GM12878 (cell line): ENCODE results near the gene XRCC4. TPM values are rescaled to one million over a fixed set of nuclear protein-coding genes. Genes with fewer than 3 reads are reported as not detected.

Experiments used
- ATAC-seq: fragments of 200-7000 bp; cut with Tn5 transposase; 3 replicates; pipeline ENCODE4 v1.9.1; 2020; ENCODE audit warnings: mild to moderate bottlenecking, moderate library complexity
- BruUV-seq: library from RNA; stranded (reverse); fragments of 400-500 nt; replicated peaks from 2 replicates; lab custom pipeline; 2021; lab: Mats Ljungman, UMichigan
- CTCF ChIA-PET: fragments of 300-600 bp; sonication (Branson Sonifier 250); formaldehyde crosslinking; extraction: SDS; loops from one replicate; lab custom pipeline; 2021; ENCODE audit warnings: inconsistent platforms; lab: Yijun Ruan, JAX
- POLR2A ChIA-PET: fragments of 350-600 bp; formaldehyde crosslinking; extraction: SDS; loops from one replicate; lab custom pipeline; 2021; ENCODE audit warnings: inconsistent platforms; lab: Charles Lee
- RAD21 ChIA-PET: fragments of 300-600 bp; sonication (Branson Sonifier 250); formaldehyde crosslinking; loops from one replicate; lab custom pipeline; 2023; ENCODE audit warnings: antibody characterized with exemption; ENCODE audit not compliant: unreplicated experiment; lab: Charles Lee
- SMC1A ChIA-PET: fragments of 300-600 bp; sonication (Branson Sonifier 250); formaldehyde crosslinking; loops from one replicate; lab custom pipeline; 2023; ENCODE audit not compliant: unreplicated experiment, uncharacterized antibody; lab: Charles Lee
- DNase-seq: peaks from one replicate; pipeline ENCODE4 v3.0.0-alpha.2; 2011; ENCODE audit warnings: low read depth, low spot score
- FAIRE-seq: peaks from 3 replicates; lab custom pipeline; 2011; peaks lifted over from hg19 to GRCh38; lab: Jason Lieb, UNC
- H2AFZ ChIP-seq: 2 replicates; pipeline ENCODE4 v1.6.0; 2011; ENCODE audit warnings: low read depth, low read length, control low read depth; ENCODE audit not compliant: control insufficient read depth
- H3K27ac ChIP-seq: 2 replicates; pipeline ENCODE4 v1.5.1; 2011; ENCODE audit warnings: control low read depth; ENCODE audit not compliant: control insufficient read depth, insufficient read depth
- H3K27me3 ChIP-seq, 2 experiments: replicated peaks in 1 of 2; 2 replicates each; pipeline versions ENCODE4 v1.6.0 to v1.6.1; 2011; ENCODE audit warnings: low read length in 1 of 2; ENCODE audit not compliant: control insufficient read depth in 2 of 2, insufficient read depth in 2 of 2
- H3K36me3 ChIP-seq, 2 experiments: 2 replicates each; pipeline ENCODE4 v1.5.1; 2011; ENCODE audit warnings: low read length in 1 of 2; ENCODE audit not compliant: control insufficient read depth in 2 of 2, insufficient read depth in 2 of 2
- H3K4me1 ChIP-seq: 2 replicates; pipeline ENCODE4 v1.6.1; 2011; ENCODE audit warnings: mild to moderate bottlenecking, low read length, moderate library complexity, mixed read lengths; ENCODE audit not compliant: control insufficient read depth, insufficient read depth
- H3K4me2 ChIP-seq: 2 replicates; pipeline ENCODE4 v1.6.0; 2011; ENCODE audit warnings: control low read depth; ENCODE audit not compliant: control insufficient read depth, insufficient read depth
- H3K4me3 ChIP-seq: fragments of 200-600 bp; sonication (generic); 2 replicates; pipeline ENCODE4 v1.5.1; 2016
- H3K79me2 ChIP-seq: 2 replicates; pipeline ENCODE4 v1.6.0; 2011; ENCODE audit warnings: low read length; ENCODE audit not compliant: control insufficient read depth, insufficient read depth
- H3K9ac ChIP-seq: 2 replicates; pipeline ENCODE4 v1.8.0; 2011; ENCODE audit warnings: low read length, control low read depth, mixed read lengths; ENCODE audit not compliant: control insufficient read depth, insufficient read depth
- H3K9me3 ChIP-seq: replicated peaks from 3 replicates; pipeline ENCODE4 v1.5.1; 2011; ENCODE audit warnings: mild to moderate bottlenecking, low read length; ENCODE audit not compliant: control insufficient read depth, insufficient read depth
- H4K20me1 ChIP-seq: 2 replicates; pipeline ENCODE4 v1.6.0; 2011; ENCODE audit not compliant: control insufficient read depth, insufficient read depth
- BACH1 ChIP-seq: fragments of 450-650 bp; IDR thresholded peaks from 2 replicates; pipeline ENCODE4 v1.6.1; 2017; ENCODE audit warnings: mild to moderate bottlenecking, borderline replicate concordance
- E2F4 ChIP-seq: IDR thresholded peaks from 2 replicates; pipeline ENCODE4 v1.6.1; 2012; ENCODE audit warnings: low read depth, low read length, improper control_type of control experiment
- FOS ChIP-seq: IDR thresholded peaks from 3 replicates; pipeline ENCODE4 v1.6.1; 2011; ENCODE audit warnings: borderline replicate concordance; ENCODE audit not compliant: insufficient read length; ENCODE audit errors: extremely low read depth
- IRF4 ChIP-seq: IDR thresholded peaks from 2 replicates; pipeline ENCODE4 v1.6.1; 2011; ENCODE audit warnings: low read depth, low read length
- MXI1 ChIP-seq: fragments of 150-350 bp; IDR thresholded peaks from 2 replicates; pipeline ENCODE4 v1.6.1; 2011; ENCODE audit warnings: low read depth, mild to moderate bottlenecking, inconsistent platforms, low read length, improper control_type of control experiment
- NR2F1 ChIP-seq: fragments of 450-650 bp; conservative IDR thresholded peaks from 2 replicates; pipeline ENCODE4 v1.6.1; 2017; ENCODE audit warnings: mild to moderate bottlenecking
- PAX5 ChIP-seq: IDR thresholded peaks from 2 replicates; pipeline ENCODE4 v1.6.1; 2011; ENCODE audit warnings: low read depth, low read length, borderline replicate concordance
- RELA ChIP-seq: fragments of 450-650 bp; IDR thresholded peaks from 2 replicates; pipeline ENCODE4 v1.8.0; 2014; ENCODE audit warnings: borderline replicate concordance; ENCODE audit not compliant: partially characterized antibody
- SUZ12 ChIP-seq: fragments of 200-600 bp; sonication (generic); IDR thresholded peaks from one replicate; pipeline ENCODE4 v1.6.1; 2018; ENCODE audit warnings: antibody characterized with exemption, mild to moderate bottlenecking; ENCODE audit not compliant: unreplicated experiment
- YY1 ChIP-seq: IDR thresholded peaks from 2 replicates; pipeline ENCODE4 v1.6.1; 2011; ENCODE audit warnings: low read depth, mild to moderate bottlenecking, low read length
- ZNF217 ChIP-seq: fragments of 450-650 bp; IDR thresholded peaks from 2 replicates; pipeline ENCODE4 v1.6.1; 2017; ENCODE audit warnings: antibody characterized with exemption, mild to moderate bottlenecking
- ZNF687 ChIP-seq: fragments of 450-650 bp; IDR thresholded peaks from 2 replicates; pipeline ENCODE4 v1.6.1; 2017; ENCODE audit warnings: mild to moderate bottlenecking, moderate library complexity
- WGBS: methylation state at CpG from one replicate; pipeline ENCODE4 v1.1.6; 2016; ENCODE audit warnings: low lambda C conversion rate; ENCODE audit not compliant: insufficient replicate concordance, insufficient coverage; ENCODE audit errors: missing lambda C conversion rate; 5-methylcytosine and 5-hydroxymethylcytosine counted together
- in situ Hi-C: fragments of 300-500 bp; cut with MboI; formaldehyde crosslinking; loops from 9 replicates; pipeline ENCODE4 v1.14.3; 2018; ENCODE audit warnings: mixed read lengths
- intact Hi-C: fragments of 100-400 bp; cut with micrococcal nuclease; formaldehyde crosslinking; loops from one replicate; pipeline ENCODE4 v1.14.2; 2022; ENCODE audit not compliant: unreplicated experiment
- polyA plus RNA-seq, 11 experiments: library from polyadenylated mRNA; depleted of rRNA in 4 of 11; unstranded in 6 of 11; stranded (reverse) in 5 of 11; fragments of >200 nt; fragmentation: Nextera tagmentation in 4 of 11; fragmentation: Illumina TruSeq in 1 of 11; extraction: Ambion mirVana in 4 of 11; extraction: Trizol in 1 of 11; gene quantifications; 1 replicate in 1 of 11; 2 replicates in 10 of 11; pipeline versions ENCODE4 v1.2.1 to v1.2.3, GENCODE V29; 2011 to 2016; ENCODE audit warnings: inconsistent platforms in 2 of 11, missing spikeins in 2 of 11, low read depth in 1 of 11
- total RNA-seq, 4 experiments: library from RNA; depleted of rRNA in 3 of 4; stranded (reverse); fragments of >200 nt in 3 of 4; fragmentation: Illumina TruSeq in 1 of 4; extraction: Trizol in 1 of 4; gene quantifications; 2 replicates each; pipeline versions ENCODE4 v1.2.1 to v1.2.3, GENCODE V29; 2013 to 2021

Gene XRCC4
- total and polyA plus RNA-seq, 10 of the 15 experiments (the other 5 are each of a cell fraction or from before 2014, with no cell fraction given): 12.1 to 53.6 (median 25.8) TPM

GRCh38 chr5:83034528-83035207, 42.7 kb upstream of the XRCC4 start:
- no peak overlapping the region for H3K9ac ChIP-seq
- ChIA-PET RAD21 (no interaction called here), CTCF (interaction anchor here (1.1 to 1.3 kb wide), 3 partner anchors 22 to 133 kb away, joined by 3 to 5 read pairs (median 3); no protein-coding TSS in a partner anchor), SMC1A (interaction anchor here (1.1 kb wide), 1 partner anchor 11 kb away, joined by 4 read pairs; no protein-coding TSS in a partner anchor)
- FAIRE-seq: no peak
- no peak overlapping the region for H3K4me2 ChIP-seq
- no peaks in the 10 kb centered on the region for H3K36me3 ChIP-seq
- no peaks in the 10 kb centered on the region for H3K9me3 ChIP-seq
- no peak for ATAC-seq
- no peaks in the 10 kb centered on the region for H3K4me1 ChIP-seq
- H4K20me1 ChIP-seq: no peaks in the 10 kb centered on the region
- no peaks in the 10 kb centered on the region for H3K27me3 ChIP-seq
- in situ Hi-C loops: no loop called here
- no peak overlapping the region for H2AFZ ChIP-seq
- H3K4me3 ChIP-seq: no peak overlapping the region
- no peaks in the 10 kb centered on the region for H3K79me2 ChIP-seq
- no peak for DNase-seq
- TF ChIP-seq FOS (no peak), NR2F1 (no peak), SUZ12 (no peak), PAX5 (no peak), ZNF687 (no peak), BACH1 (no peak), RELA (no peak), MXI1 (no peak), YY1 (no peak), IRF4 (no peak), ZNF217 (no peak), E2F4 (no peak)
- TF ChIP-seq, all 136 proteins: peak for 0
- no peak overlapping the region for H3K27ac ChIP-seq
- BruUV-seq: no TSS peak
- 74% methylated on average over 4 of the region's 4 CpGs for WGBS
- POLR2A ChIA-PET: no interaction called here
- intact Hi-C loops: no loop called here
